Parathyroid adenoma (tissue), 2 donors: Measurements from ENCODE around the gene GATB.
"Not testable (repeated sequence)": the region's sequence is repeated elsewhere in the genome, so short reads cannot be mapped to it uniquely, and the experiment has no call there.

Experiments
- H2AFZ ChIP-seq: fragments of 300-600 bp; sonication (generic); one replicate; pipeline ENCODE4 v1.7.0; 2017; ENCODE audit warnings: antibody characterized with exemption, mild to moderate bottlenecking
- H3K27ac ChIP-seq: fragments of 300-600 bp; sonication (generic); one replicate; pipeline ENCODE4 v1.7.0; 2017
- H3K27me3 ChIP-seq: fragments of 300-600 bp; sonication (generic); one replicate; pipeline ENCODE4 v1.7.0; 2017; ENCODE audit warnings: low read length; ENCODE audit not compliant: control insufficient read depth, insufficient read depth
- H3K36me3 ChIP-seq: fragments of 300-600 bp; sonication (generic); one replicate; pipeline ENCODE4 v1.7.0; 2017; ENCODE audit warnings: low read length; ENCODE audit not compliant: control insufficient read depth, insufficient read depth
- H3K4me1 ChIP-seq: fragments of 300-600 bp; sonication (generic); one replicate; pipeline ENCODE4 v1.7.0; 2017; ENCODE audit warnings: control low read depth
- H3K4me2 ChIP-seq: fragments of 300-600 bp; sonication (generic); one replicate; pipeline ENCODE4 v1.7.0; 2017; ENCODE audit warnings: low read length
- H3K4me3 ChIP-seq: fragments of 300-600 bp; sonication (generic); one replicate; pipeline ENCODE4 v1.7.0; 2017; ENCODE audit warnings: low read depth, low read length
- H3K79me2 ChIP-seq: fragments of 300-600 bp; sonication (generic); one replicate; pipeline ENCODE4 v1.7.0; 2017; ENCODE audit warnings: control low read depth
- H3K9ac ChIP-seq: fragments of 300-600 bp; sonication (generic); one replicate; pipeline ENCODE4 v1.7.0; 2017; ENCODE audit warnings: mild to moderate bottlenecking
- H3K9me3 ChIP-seq: fragments of 300-600 bp; sonication (generic); one replicate; pipeline ENCODE4 v1.7.0; 2017; ENCODE audit warnings: low read length; ENCODE audit not compliant: control insufficient read depth
- CTCF ChIP-seq: fragments of 300-600 bp; sonication (generic); IDR thresholded peaks from one replicate; pipeline ENCODE4 v1.7.0; 2017; ENCODE audit warnings: antibody characterized with exemption, mild to moderate bottlenecking
- donor health status: primary hyperparathyroidism.

Gene GATB

DNA sequence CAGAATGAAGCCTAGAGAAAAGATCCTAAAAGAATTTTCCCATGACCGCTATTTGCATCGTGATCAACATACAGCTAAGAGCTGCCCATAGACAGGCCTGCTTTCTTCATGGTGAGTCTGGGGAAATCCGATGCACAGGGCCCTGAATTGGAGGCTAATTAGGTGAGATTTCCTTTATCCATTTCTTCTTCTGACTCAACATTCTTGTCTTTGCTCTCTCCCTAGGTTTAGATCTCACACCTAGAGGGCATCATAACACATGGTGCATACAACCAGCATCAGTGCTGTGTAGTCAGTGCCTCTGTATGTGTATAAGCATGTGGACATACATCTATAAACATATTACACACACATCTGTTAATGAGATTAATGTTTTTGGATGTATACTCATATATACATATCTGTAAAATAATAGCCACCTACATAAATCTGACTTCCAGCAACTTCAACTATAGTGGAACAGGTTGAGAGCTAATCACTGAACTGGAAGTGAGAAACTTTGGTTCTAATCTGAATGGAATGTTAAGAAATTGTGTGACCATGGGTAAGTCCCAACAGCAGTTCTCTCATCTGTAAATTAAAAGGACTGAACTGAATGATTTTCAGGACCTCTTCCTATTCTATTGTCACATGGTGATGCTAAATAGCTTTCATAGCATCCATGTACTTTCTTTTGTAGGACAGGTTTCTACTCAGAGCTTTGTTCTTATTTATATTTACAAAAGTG lies 17.5 kb downstream of the GATB start:
- Histone ChIP-seq H3K27ac (no peak overlapping the region), H3K27me3 (no peaks in the 10 kb centered on the region), H2AFZ (no peak overlapping the region), H3K4me2 (no peak overlapping the region), H3K79me2 (no peaks in the 10 kb centered on the region), H3K9ac (no peak overlapping the region), H3K9me3 (no peaks in the 10 kb centered on the region), H3K4me1 (no peaks in the 10 kb centered on the region), H3K4me3 (no peak overlapping the region), H3K36me3 (no peaks in the 10 kb centered on the region)
- TF ChIP-seq CTCF, result no peak

DNA sequence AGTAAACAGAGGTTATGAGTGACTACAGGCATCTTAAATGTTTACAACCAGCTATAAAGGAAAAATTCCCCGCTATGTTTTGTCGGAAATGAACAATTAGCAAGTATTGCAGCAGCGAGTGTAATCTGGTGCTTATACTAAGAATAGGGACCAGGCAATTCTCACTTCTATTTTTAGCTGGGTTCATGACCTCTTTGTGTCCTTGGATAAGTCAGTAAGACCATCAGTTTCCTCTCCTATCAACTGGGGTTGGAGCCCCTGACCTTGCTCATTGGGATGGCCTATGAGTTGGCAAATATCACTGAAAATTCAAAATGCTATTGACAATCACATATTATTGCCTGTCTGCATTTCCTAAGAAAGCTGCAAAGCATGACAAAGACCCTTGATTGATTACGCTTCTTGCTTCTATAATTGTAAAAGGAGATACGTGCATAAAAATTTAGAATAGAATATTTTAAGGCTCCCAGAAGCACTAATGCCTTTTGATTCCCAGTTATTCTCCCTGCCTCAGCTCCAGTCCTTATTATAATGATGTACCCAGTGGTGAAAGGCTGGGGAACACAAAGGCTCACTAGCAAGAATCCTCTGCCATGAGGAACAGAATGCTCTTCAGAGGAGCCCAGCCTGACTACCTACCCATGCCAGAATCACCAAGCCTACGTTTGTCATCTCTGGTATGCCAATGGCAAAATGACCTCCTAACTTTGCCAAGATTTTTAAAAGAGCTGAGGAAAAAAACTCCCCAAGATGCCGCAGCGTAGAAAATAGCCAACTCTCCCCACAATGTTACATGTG lies 21.9 kb downstream of the GATB start:
- H3K4me3 ChIP-seq, result no peak overlapping the region
- H3K27ac ChIP-seq, result no peak overlapping the region
- no peaks in the 10 kb centered on the region for H3K36me3 ChIP-seq
- H3K79me2 ChIP-seq, result no peaks in the 10 kb centered on the region
- H3K9me3 ChIP-seq, result no peaks in the 10 kb centered on the region
- H2AFZ ChIP-seq, result no peak overlapping the region
- no peaks in the 10 kb centered on the region for H3K27me3 ChIP-seq
- TF ChIP-seq CTCF, result no peak
- no peaks in the 10 kb centered on the region for H3K4me1 ChIP-seq
- H3K4me2 ChIP-seq, result no peak overlapping the region
- H3K9ac ChIP-seq, result no peak overlapping the region

DNA sequence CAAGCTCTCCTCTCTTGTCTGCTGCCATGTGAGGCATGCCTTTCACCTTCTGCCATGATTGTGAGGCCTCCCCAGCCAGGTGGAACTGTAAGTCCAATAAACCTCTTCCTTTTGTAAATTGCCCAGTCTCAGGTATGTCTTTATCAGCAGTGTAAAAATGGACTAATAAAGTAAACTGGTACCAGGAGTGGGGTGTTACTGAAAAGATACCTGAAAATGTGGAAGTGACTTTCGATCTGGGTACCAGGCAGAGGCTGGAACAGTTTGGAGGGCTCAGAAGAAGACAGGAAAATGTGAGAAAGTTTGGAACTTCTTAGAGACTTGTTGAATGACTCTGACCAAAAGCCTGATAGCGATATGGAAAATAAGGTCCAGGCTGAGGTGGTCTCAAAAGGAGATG lies 24.0 kb downstream of the GATB start:
- not testable (repeated sequence) for H2AFZ ChIP-seq, H3K36me3 ChIP-seq, H3K27ac ChIP-seq, H3K4me1 ChIP-seq, H3K27me3 ChIP-seq, H3K4me3 ChIP-seq, H3K4me2 ChIP-seq, H3K79me2 ChIP-seq, H3K9ac ChIP-seq, H3K9me3 ChIP-seq

- Histone ChIP-seq H3K9me3 (no peaks in the 10 kb centered on the region), H3K4me1 (no peaks in the 10 kb centered on the region), H3K4me2 (no peak overlapping the region), H3K9ac (no peak overlapping the region), H2AFZ (no peak overlapping the region), H3K27me3 (no peaks in the 10 kb centered on the region), H3K27ac (no peak overlapping the region), H3K79me2 (no peaks in the 10 kb centered on the region), H3K4me3 (no peak overlapping the region), H3K36me3 (no peaks in the 10 kb centered on the region)
- TF ChIP-seq CTCF, result no peak
Observed at GRCh38 chr4:151736361-151736760, 24.4 kb downstream of the GATB start.

DNA sequence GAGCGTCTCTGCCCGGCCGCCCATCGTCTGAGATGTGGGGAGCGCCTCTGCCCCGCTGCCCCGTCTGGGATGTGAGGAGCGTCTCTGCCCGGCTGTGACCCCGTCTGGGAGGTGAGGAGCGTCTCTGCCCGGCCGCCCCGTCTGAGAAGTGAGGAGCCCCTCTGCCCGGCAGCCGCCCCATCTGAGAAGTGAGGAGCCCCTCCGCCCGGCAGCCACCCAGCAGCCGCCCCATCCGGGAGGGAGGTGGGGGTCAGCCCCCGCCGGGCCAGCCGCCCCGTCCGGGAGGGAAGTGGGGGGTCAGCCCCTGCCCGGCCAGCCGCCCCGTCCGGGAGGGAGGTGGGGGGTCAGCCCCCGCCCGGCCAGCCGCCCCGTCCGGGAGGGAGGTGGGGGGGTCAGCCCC lies 29.1 kb downstream of the GATB start:
- not testable (repeated sequence) for H3K36me3 ChIP-seq, H3K9ac ChIP-seq, H3K4me3 ChIP-seq, H3K4me2 ChIP-seq, H3K27ac ChIP-seq, H3K79me2 ChIP-seq, H3K27me3 ChIP-seq, H3K4me1 ChIP-seq, H3K9me3 ChIP-seq, H2AFZ ChIP-seq
